Measurements from ENCODE around the gene DCTN5. TPM values are rescaled to one million over a fixed set of nuclear protein-coding genes. Genes with fewer than 3 reads are reported as not detected.

Gene DCTN5
- total and polyA plus RNA-seq, 2 experiments from 2014 or later: 23.3 to 31.7 TPM

- TF ChIP-seq EZH2 (IDR thresholded peaks at IDR 0.05; ENCODE audit: borderline replicate concordance) (no peak), CTCF (IDR thresholded peaks at IDR 0.05; ENCODE audit: poor library complexity) (peak; percentile 98)
- peak; percentile 96 for DNase-seq (ENCODE audit: low spot score)
- peaks cover 49% of the 10 kb centered on the region for H3K79me2 ChIP-seq
- no peaks in the 10 kb centered on the region for H3K36me3 ChIP-seq (replicated peaks; ENCODE audit: insufficient read depth, low read depth)
- peak within 1 kb of the TSS; percentile 96 for H3K4me3 ChIP-seq
- H3K4me2 ChIP-seq: peak within 1 kb of the TSS; percentile 99
- no peaks in the 10 kb centered on the region for H3K9me2 ChIP-seq (replicated peaks; ENCODE audit: insufficient read depth)
- H3K27ac ChIP-seq: peak within 1 kb of the TSS; percentile 80
- peaks cover 10% of the 10 kb centered on the region for H3K4me1 ChIP-seq (ENCODE audit: insufficient read depth)
- H4K20me1 ChIP-seq (ENCODE audit: insufficient read depth, poor library complexity, severe bottlenecking): peaks cover 14% of the 10 kb centered on the region
- 4% methylated on average over 58 of the region's 67 CpGs for WGBS (ENCODE audit: low lambda C conversion rate, missing lambda C conversion rate)
- no peaks in the 10 kb centered on the region for H3K9me3 ChIP-seq (ENCODE audit: low read depth)
- H3K27me3 ChIP-seq: no peaks in the 10 kb centered on the region
- peak within 1 kb of the TSS; percentile 91 for H2AFZ ChIP-seq
These were observed 45.1 kb upstream of the DCTN5 start, which contains the start of gene NDUFAB1 for GRCh38 chr16:23595951-23596720. TSS of gene NDUFAB1 (minus strand) at chr16:23596316. CDS start at chr16:23596290, 26 bp downstream.

GRCh38 chr16:23597003-23597756 is 44.1 kb upstream of the DCTN5 start:
- H3K9me2 ChIP-seq (replicated peaks; ENCODE audit: insufficient read depth): no peaks in the 10 kb centered on the region
- peak overlapping the region; percentile 78 for H2AFZ ChIP-seq
- no peaks in the 10 kb centered on the region for H3K27me3 ChIP-seq
- H4K20me1 ChIP-seq (ENCODE audit: insufficient read depth, poor library complexity, severe bottlenecking): peaks cover 6% of the 10 kb centered on the region
- DNase-seq (ENCODE audit: low spot score): peak; percentile 63
- H3K4me2 ChIP-seq: peak overlapping the region; percentile 72
- H3K36me3 ChIP-seq (replicated peaks; ENCODE audit: insufficient read depth, low read depth): no peaks in the 10 kb centered on the region
- H3K9me3 ChIP-seq (ENCODE audit: low read depth): no peaks in the 10 kb centered on the region
- H3K79me2 ChIP-seq: peaks cover 39% of the 10 kb centered on the region
- TF ChIP-seq EZH2phosphoT487 (IDR thresholded peaks at IDR 0.05; ENCODE audit: low read depth, severe bottlenecking, unreplicated experiment) (no peak), CTCF (IDR thresholded peaks at IDR 0.05; ENCODE audit: poor library complexity) (peak; percentile 39)
- 77% methylated on average over 11 of the region's 11 CpGs for WGBS (ENCODE audit: low lambda C conversion rate, missing lambda C conversion rate)
- H3K27ac ChIP-seq: peak overlapping the region; percentile 31
- no peak overlapping the region for H3K4me3 ChIP-seq
- peaks cover 10% of the 10 kb centered on the region for H3K4me1 ChIP-seq (ENCODE audit: insufficient read depth)

- Histone ChIP-seq H4K20me1 (ENCODE audit: insufficient read depth, poor library complexity, severe bottlenecking) (no peaks in the 10 kb centered on the region), H3K36me3 (replicated peaks; ENCODE audit: insufficient read depth, low read depth) (no peaks in the 10 kb centered on the region), H2AFZ (no peak overlapping the region), H3K4me3 (no peak overlapping the region), H3K27me3 (no peaks in the 10 kb centered on the region), H3K9me3 (ENCODE audit: low read depth) (no peaks in the 10 kb centered on the region), H3K79me2 (no peaks in the 10 kb centered on the region), H3K4me2 (no peak overlapping the region), H3K27ac (no peak overlapping the region), H3K9me2 (replicated peaks; ENCODE audit: insufficient read depth) (no peaks in the 10 kb centered on the region), H3K4me1 (ENCODE audit: insufficient read depth) (no peaks in the 10 kb centered on the region)
- no peak for DNase-seq (ENCODE audit: low spot score)
- 73% methylated on average over 6 of the region's 6 CpGs for WGBS (ENCODE audit: low lambda C conversion rate, missing lambda C conversion rate)
- TF ChIP-seq EZH2phosphoT487 (IDR thresholded peaks at IDR 0.05; ENCODE audit: low read depth, severe bottlenecking, unreplicated experiment): no peak
- TF ChIP-seq EZH2 (IDR thresholded peaks at IDR 0.05; ENCODE audit: borderline replicate concordance): no peak
- no peak for TF ChIP-seq CTCF (IDR thresholded peaks at IDR 0.05; ENCODE audit: poor library complexity)
These were observed 33.5 kb upstream of the DCTN5 start for GRCh38 chr16:23607726-23608125.
